Ovary (tissue), 9 donors: Measurements from ENCODE around the gene IFNGR1. TPM values are rescaled to one million over a fixed set of nuclear protein-coding genes. Genes with fewer than 3 reads are reported as not detected.

Source experiments
- DNase-seq, 5 donors: peaks; one replicate each; pipeline ENCODE4 v3.0.0-alpha.2; 2019 to 2020
- H3K27ac ChIP-seq, 2 donors: fragments of 200-600 bp; one replicate each; pipeline versions ENCODE4 v1.5.1 to v1.8.0; 2019 to 2022
- H3K27me3 ChIP-seq: fragments of 200-600 bp; one replicate; pipeline ENCODE4 v1.8.0; 2022
- H3K36me3 ChIP-seq: fragments of 200-600 bp; sonication (generic); one replicate; pipeline ENCODE4 v1.5.1; 2019
- H3K4me1 ChIP-seq: one replicate; pipeline ENCODE4 v1.8.1; 2013; ENCODE audit warnings: mild to moderate bottlenecking, moderate library complexity; ENCODE audit not compliant: insufficient read depth
- H3K4me3 ChIP-seq: fragments of 200-600 bp; sonication (generic); one replicate; pipeline ENCODE4 v1.5.1; 2017
- H3K9me3 ChIP-seq, 2 donors: fragments of 200-600 bp in 1 of 2; sonication (generic) in 1 of 2; one replicate each; pipeline versions ENCODE4 v1.5.1 to v1.8.1; 2013 to 2019; ENCODE audit warnings: mild to moderate bottlenecking in 1 of 2, moderate library complexity in 1 of 2
- EP300 ChIP-seq: sonication (generic); formaldehyde crosslinking; IDR thresholded peaks from one replicate; pipeline ENCODE4 v1.6.1; 2017; ENCODE audit warnings: antibody characterized with exemption
- POLR2A ChIP-seq: fragments of 450-650 bp; IDR thresholded peaks from one replicate; pipeline ENCODE4 v1.6.1; 2017; ENCODE audit warnings: antibody characterized with exemption, mild to moderate bottlenecking, moderate library complexity
- WGBS, 3 donors: extraction: QIAGEN DNeasy Blood & Tissue Kit in 1 of 3; methylation state at CpG; one replicate each; pipeline versions ENCODE4 v1.1.5 to v1.1.7; 2013 to 2017; 5-methylcytosine and 5-hydroxymethylcytosine counted together
- intact Hi-C, 4 donors: fragments of 100-400 bp; cut with DNase I; formaldehyde crosslinking; loops; one replicate each; pipeline versions ENCODE4 v1.11.0 to v1.15.1; 2022 to 2023
- polyA plus RNA-seq, 2 donors: library from polyadenylated mRNA; stranded (reverse); fragments of 200-250 nt in 1 of 2; fragments of 350-450 nt in 1 of 2; fragmentation: Illumina TruSeq in 1 of 2; extraction: RNeasy Lipid Tissue Mini Kit (QIAGEN cat#74804) in 1 of 2; gene quantifications; one replicate each; pipeline ENCODE4 v1.2.3, GENCODE V29; 2013 to 2014
- total RNA-seq, 7 donors: library from RNA; depleted of rRNA in 2 of 7; stranded (reverse); fragments of >200 nt in 2 of 7; fragmentation: NEBNext Ultra II Directional in 3 of 7; extraction: Animal tissue kit (Norgen Biotek cat#: 25700) in 3 of 7; gene quantifications; one replicate each; pipeline versions ENCODE4 v1.1.0 to v1.2.4, GENCODE V29; 2016 to 2023
- TF ChIP-seq, protein P1 (sequence below), 3 donors: fragments of 450-650 bp in 2 of 3; fragments of 200-600 bp in 1 of 3; IDR thresholded peaks; one replicate each; pipeline versions ENCODE4 v1.5.1 to v1.8.0; 2016 to 2022; ENCODE audit warnings: antibody characterized with exemption in 3 of 3, mild to moderate bottlenecking in 1 of 3
- donor health status: DM: no; HTN: no; CAD: no; lungs with moderate emphysema.
- donor health status: DM: no; HTN: no; CAD: no.
- donor health status: Bipolar disorder and iron deficiency.
- donor health status: DM: yes; HTN: yes; CAD: no.
- donor health status: DM: no; HTN: no; CAD: no.
- donor health status: DM: yes; HTN: yes; CAD: no.

Gene IFNGR1
- total and polyA plus RNA-seq, 9 donors: 37.1 to 95.2 (median 55.5) TPM

DNA sequence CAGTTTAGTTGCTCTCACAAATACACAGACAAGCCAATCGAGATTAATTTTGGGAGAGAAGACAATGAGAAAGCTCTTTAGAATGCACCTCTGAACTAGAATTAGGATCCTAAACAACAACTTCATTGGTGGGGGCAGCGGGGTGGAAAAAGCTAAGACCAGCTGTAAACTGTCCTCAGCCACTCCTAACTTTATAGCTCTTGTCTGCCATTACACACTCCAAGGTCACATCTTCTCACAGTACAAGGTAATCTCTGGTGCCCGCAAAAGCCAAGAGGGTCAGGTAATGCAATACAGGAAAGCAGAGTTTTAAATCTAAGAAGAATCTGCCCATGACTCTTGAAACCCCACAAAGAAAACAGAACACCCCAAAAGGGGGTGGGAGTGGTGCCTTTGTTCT is 27.9 kb downstream of the IFNGR1 start:
- DNase-seq: no peak
- Histone ChIP-seq H3K4me3 (no peak overlapping the region), H3K27me3 (no peaks in the 10 kb centered on the region), H3K27ac (no peak overlapping the region), H3K9me3 (no peaks in the 10 kb centered on the region), H3K36me3 (no peaks in the 10 kb centered on the region), H3K4me1 (peaks cover 5% of the 10 kb centered on the region)
- 24 to 43% (median 24%) methylated on average over 3 of the region's 3 CpGs for WGBS, 3 donors
- intact Hi-C loops: no loop called here
- TF ChIP-seq POLR2A (no peak), EP300 (no peak)

DNA sequence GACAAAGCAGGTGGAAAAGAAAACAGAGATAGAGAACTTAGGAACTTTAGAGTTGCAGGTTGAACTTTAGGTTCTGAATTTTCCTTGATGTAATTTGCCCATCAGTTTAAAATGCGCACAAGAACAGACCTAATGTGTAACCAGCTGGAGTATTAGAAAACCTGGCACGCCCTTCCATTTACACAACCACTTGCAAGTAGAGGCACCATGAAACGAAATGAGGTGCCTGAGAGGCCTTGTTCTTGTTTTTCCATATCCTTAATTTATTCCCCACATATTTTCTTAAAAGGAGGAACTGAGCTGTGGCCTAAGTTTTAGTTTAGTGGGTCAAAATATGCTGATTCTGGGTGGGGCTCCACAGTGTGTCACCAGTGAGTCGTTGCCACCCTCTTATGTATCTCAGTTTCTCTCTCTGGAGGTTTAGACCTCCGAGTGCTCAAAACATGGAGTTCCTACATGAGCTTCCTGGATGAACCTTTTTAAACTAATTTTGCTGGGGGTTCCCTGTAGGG is 28.5 kb downstream of the IFNGR1 start:
- intact Hi-C loops: no loop called here
- Histone ChIP-seq H3K4me1 (peaks cover 5% of the 10 kb centered on the region), H3K27me3 (no peaks in the 10 kb centered on the region), H3K4me3 (no peak overlapping the region), H3K36me3 (no peaks in the 10 kb centered on the region), H3K9me3 (no peaks in the 10 kb centered on the region), H3K27ac (no peak overlapping the region)
- WGBS, 3 donors: 89 to 94% (median 90%) methylated on average over 5 of the region's 5 CpGs
- TF ChIP-seq POLR2A (no peak), EP300 (no peak)
- TF ChIP-seq, protein P1, sequence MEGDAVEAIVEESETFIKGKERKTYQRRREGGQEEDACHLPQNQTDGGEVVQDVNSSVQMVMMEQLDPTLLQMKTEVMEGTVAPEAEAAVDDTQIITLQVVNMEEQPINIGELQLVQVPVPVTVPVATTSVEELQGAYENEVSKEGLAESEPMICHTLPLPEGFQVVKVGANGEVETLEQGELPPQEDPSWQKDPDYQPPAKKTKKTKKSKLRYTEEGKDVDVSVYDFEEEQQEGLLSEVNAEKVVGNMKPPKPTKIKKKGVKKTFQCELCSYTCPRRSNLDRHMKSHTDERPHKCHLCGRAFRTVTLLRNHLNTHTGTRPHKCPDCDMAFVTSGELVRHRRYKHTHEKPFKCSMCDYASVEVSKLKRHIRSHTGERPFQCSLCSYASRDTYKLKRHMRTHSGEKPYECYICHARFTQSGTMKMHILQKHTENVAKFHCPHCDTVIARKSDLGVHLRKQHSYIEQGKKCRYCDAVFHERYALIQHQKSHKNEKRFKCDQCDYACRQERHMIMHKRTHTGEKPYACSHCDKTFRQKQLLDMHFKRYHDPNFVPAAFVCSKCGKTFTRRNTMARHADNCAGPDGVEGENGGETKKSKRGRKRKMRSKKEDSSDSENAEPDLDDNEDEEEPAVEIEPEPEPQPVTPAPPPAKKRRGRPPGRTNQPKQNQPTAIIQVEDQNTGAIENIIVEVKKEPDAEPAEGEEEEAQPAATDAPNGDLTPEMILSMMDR (IDR thresholded peaks at IDR 0.05): no peak
- DNase-seq: no peak

DNA sequence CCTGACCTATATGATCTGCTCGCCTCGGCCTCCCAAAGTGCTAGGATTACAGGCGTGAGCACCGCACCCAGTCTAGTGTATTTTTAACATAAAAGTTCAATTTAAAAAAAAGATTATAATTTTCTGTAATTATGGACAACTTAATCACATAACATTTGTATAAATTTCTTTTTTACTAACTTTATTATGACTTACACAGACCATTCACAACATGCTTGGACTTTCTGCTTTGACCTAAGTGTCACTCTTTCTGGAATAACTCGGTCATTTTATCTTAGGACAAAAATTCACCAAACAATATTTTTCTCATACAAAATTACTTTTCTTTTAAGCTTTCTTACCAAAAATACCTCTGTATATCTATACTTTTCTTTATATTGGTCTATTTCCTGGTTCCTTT is 30.3 kb downstream of the IFNGR1 start:
- H3K36me3 ChIP-seq: no peaks in the 10 kb centered on the region
- H3K9me3 ChIP-seq: no peaks in the 10 kb centered on the region
- TF ChIP-seq, protein P1 (IDR thresholded peaks at IDR 0.05): no peak
- TF ChIP-seq POLR2A (no peak), EP300 (no peak)
- no peak overlapping the region for H3K4me3 ChIP-seq
- peaks cover 5% of the 10 kb centered on the region for H3K4me1 ChIP-seq
- no peak overlapping the region for H3K27ac ChIP-seq
- DNase-seq: no peak
- WGBS, 3 donors: 78 to 89% (median 79%) methylated on average over 5 of the region's 5 CpGs
- no peaks in the 10 kb centered on the region for H3K27me3 ChIP-seq
- intact Hi-C loops: no loop called here

- no peak for DNase-seq
- Histone ChIP-seq H3K4me1 (no peaks in the 10 kb centered on the region), H3K4me3 (no peak overlapping the region), H3K9me3 (no peaks in the 10 kb centered on the region), H3K36me3 (no peaks in the 10 kb centered on the region), H3K27me3 (no peaks in the 10 kb centered on the region), H3K27ac (no peak overlapping the region)
- intact Hi-C loops: no loop called here
- WGBS, 3 donors: 79 to 93% (median 85%) methylated on average over 3 of the region's 3 CpGs
- TF ChIP-seq, protein P1 (IDR thresholded peaks at IDR 0.05): no peak
- no peak for TF ChIP-seq EP300
- TF ChIP-seq POLR2A: no peak
Observed at GRCh38 chr6:137185290-137185689, 33.9 kb downstream of the IFNGR1 start.

DNA sequence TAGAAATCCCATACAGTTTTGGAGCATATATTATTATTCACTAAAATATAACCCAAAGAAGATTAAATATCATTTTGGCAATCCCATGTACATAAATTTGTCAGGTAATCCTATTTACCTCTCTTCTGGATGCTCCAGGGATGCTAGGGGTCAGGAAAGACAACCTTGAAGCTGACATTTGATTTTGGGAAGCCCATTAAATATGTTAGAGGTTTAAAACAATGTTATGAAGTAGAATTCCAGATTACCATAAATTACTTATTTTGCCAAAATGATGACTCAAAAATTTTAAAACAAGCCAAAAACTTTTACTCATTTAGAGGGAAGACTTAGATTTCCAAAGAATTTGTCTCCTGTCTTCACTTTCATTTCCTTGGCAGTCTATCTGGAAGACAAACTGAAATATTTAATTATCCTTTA is 36.5 kb downstream of the IFNGR1 start:
- Histone ChIP-seq H3K4me1 (no peaks in the 10 kb centered on the region), H3K9me3 (no peaks in the 10 kb centered on the region), H3K27me3 (no peaks in the 10 kb centered on the region), H3K4me3 (no peak overlapping the region), H3K36me3 (no peaks in the 10 kb centered on the region), H3K27ac (no peak overlapping the region)
- DNase-seq: no peak
- TF ChIP-seq EP300: no peak
- TF ChIP-seq POLR2A: no peak
- TF ChIP-seq, protein P1 (IDR thresholded peaks at IDR 0.05): no peak
- intact Hi-C loops: no loop called here
